HG03439 (cell line): ENCODE results near the gene MSTO1.
"Not testable (repeated sequence)": the region's sequence is repeated elsewhere in the genome, so short reads cannot be mapped to it uniquely, and the experiment has no call there.

Source experiments
- ATAC-seq: cut with Tn5 transposase; IDR thresholded peaks from one replicate; pipeline ENCODE4 v1.9.1; 2021; ENCODE audit warnings: mild to moderate bottlenecking, moderate library complexity; ENCODE audit not compliant: unreplicated experiment

Gene MSTO1

GRCh38 chr1:155610257-155610647 is 234 bp downstream of the MSTO1 start:
- ATAC-seq, result peak; percentile 22

GRCh38 chr1:155613226-155613625 is 3.2 kb downstream of the MSTO1 start:
- not testable (repeated sequence) for ATAC-seq

GRCh38 chr1:155622191-155622590 is 12.2 kb downstream of the MSTO1 start:
- ATAC-seq, result no peak

GRCh38 chr1:155623357-155623756 is 13.3 kb downstream of the MSTO1 start:
- no peak for ATAC-seq

GRCh38 chr1:155626428-155626827 is 16.4 kb downstream of the MSTO1 start:
- not testable (repeated sequence) for ATAC-seq

- no peak for ATAC-seq
Measured at GRCh38 chr1:155636397-155637153, 26.6 kb downstream of the MSTO1 start.

- no peak for ATAC-seq
Measured at GRCh38 chr1:155640367-155640766, 30.3 kb downstream of the MSTO1 start.

- not testable (repeated sequence) for ATAC-seq
Measured at GRCh38 chr1:155642559-155643180, 32.7 kb downstream of the MSTO1 start.

- no peak for ATAC-seq
Measured at GRCh38 chr1:155643230-155643629, 33.2 kb downstream of the MSTO1 start.

GRCh38 chr1:155645034-155645598 is 35.1 kb downstream of the MSTO1 start:
- no peak for ATAC-seq

- ATAC-seq, result no peak
Measured at GRCh38 chr1:155645648-155646047, 35.6 kb downstream of the MSTO1 start.

- ATAC-seq, result no peak
Measured at GRCh38 chr1:155646307-155646706, 36.3 kb downstream of the MSTO1 start.

GRCh38 chr1:155648207-155649147 is 38.5 kb downstream of the MSTO1 start:
- no peak for ATAC-seq

- no peak for ATAC-seq
Measured at GRCh38 chr1:155649676-155650075, 39.7 kb downstream of the MSTO1 start.

- no peak for ATAC-seq
Measured at GRCh38 chr1:155650231-155650757, 40.3 kb downstream of the MSTO1 start.

- ATAC-seq, result no peak
Measured at GRCh38 chr1:155651861-155652661, 42.0 kb downstream of the MSTO1 start.

- ATAC-seq, result no peak
Measured at GRCh38 chr1:155652951-155653350, 42.9 kb downstream of the MSTO1 start.

- ATAC-seq, result no peak
Measured at GRCh38 chr1:155657463-155657862, 47.4 kb downstream of the MSTO1 start.

- not testable (repeated sequence) for ATAC-seq
Measured at GRCh38 chr1:155661239-155661638, 51.2 kb downstream of the MSTO1 start.
